Coronary artery (tissue), 2 donors: ENCODE data around the gene EML4.

Source experiments
- DNase-seq: peaks from one replicate; pipeline ENCODE4 v3.0.0-alpha.2; 2017; ENCODE audit warnings: low spot score
- H3K27ac ChIP-seq, 2 donors: fragments of 200-600 bp; sonication (generic); one replicate each; pipeline ENCODE4 v1.5.1; 2016 to 2019
- H3K4me3 ChIP-seq: fragments of 200-600 bp; sonication (generic); 2 replicates; pipeline ENCODE4 v1.5.1; 2016; ENCODE audit warnings: mild to moderate bottlenecking, moderate library complexity
- CTCF ChIP-seq: fragments of 200-600 bp; sonication (generic); IDR thresholded peaks from one replicate; pipeline ENCODE4 v1.5.1; 2019; ENCODE audit warnings: antibody characterized with exemption

Gene EML4

GRCh38 chr2:42367835-42368234 lies 198.7 kb downstream of the EML4 start:
- H3K27ac ChIP-seq: no peak overlapping the region
- DNase-seq: no peak
- no peak overlapping the region for H3K4me3 ChIP-seq
- no peak for TF ChIP-seq CTCF

- H3K27ac ChIP-seq: peak overlapping the region in 1 of 2 donors; percentile 19
- DNase-seq: no peak
- no peak overlapping the region for H3K4me3 ChIP-seq
These were observed 199.8 kb downstream of the EML4 start for GRCh38 chr2:42368817-42369531.

GRCh38 chr2:42369532-42370229 lies 200.5 kb downstream of the EML4 start:
- no peak for DNase-seq
- H3K27ac ChIP-seq: no peak overlapping the region
- H3K4me3 ChIP-seq: no peak overlapping the region
- no peak for TF ChIP-seq CTCF

More at GRCh38 chr2:42368817-42369531, 199.8 kb downstream of the EML4 start:
- no peak for TF ChIP-seq CTCF

GRCh38 chr2:42371611-42372473 lies 202.7 kb downstream of the EML4 start:
- no peak for TF ChIP-seq CTCF
- Histone ChIP-seq H3K4me3 (no peak overlapping the region), H3K27ac (no peak overlapping the region)
- no peak for DNase-seq

GRCh38 chr2:42372474-42373200 lies 203.5 kb downstream of the EML4 start:
- H3K4me3 ChIP-seq: no peak overlapping the region
- no peak for TF ChIP-seq CTCF
- DNase-seq: no peak
- H3K27ac ChIP-seq: no peak overlapping the region

GRCh38 chr2:42376758-42377157 lies 207.6 kb downstream of the EML4 start:
- no peak for TF ChIP-seq CTCF
- H3K4me3 ChIP-seq: no peak overlapping the region
- no peak for DNase-seq
- H3K27ac ChIP-seq: no peak overlapping the region
